Measurements from ENCODE around the gene TSPEAR.

- TF ChIP-seq TAF1 (IDR thresholded peaks at IDR 0.05; ENCODE audit: low read depth, low read length): no peak
- no peak for TF ChIP-seq POLR2A (IDR thresholded peaks at IDR 0.05; ENCODE audit: low read depth, low read length)
- TF ChIP-seq POLR2AphosphoS5 (IDR thresholded peaks at IDR 0.05; ENCODE audit: low read depth, low read length): no peak
Measured at GRCh38 chr21:44708866-44709425, 2.4 kb downstream of the TSPEAR start.
